Heart left ventricle (tissue), 16 donors: Measurements from ENCODE around the gene TMEM52. TPM values are rescaled to one million over a fixed set of nuclear protein-coding genes. Genes with fewer than 3 reads are reported as not detected.
A peak's percentile ranks its signal among the peaks of the same experiment; 100 is the strongest.

Source experiments
- ATAC-seq, 4 donors: fragments of 200-7000 bp; cut with Tn5 transposase; one replicate each; pipeline ENCODE4 v1.9.1; 2020 to 2022; ENCODE audit warnings: moderate library complexity in 4 of 4, mild to moderate bottlenecking in 3 of 4, moderate number of reproducible peaks in 1 of 4
- DNase-seq, 5 donors: peaks; one replicate each; pipeline ENCODE4 v3.0.0-alpha.2; 2020
- H3K27ac ChIP-seq, 12 donors: fragments of 200-600 bp; sonication (generic) in 4 of 12; one replicate each; pipeline versions ENCODE4 v1.5.0 to v1.8.0; 2016 to 2022; ENCODE audit warnings: mild to moderate bottlenecking in 2 of 12
- H3K27me3 ChIP-seq, 9 donors: fragments of 200-600 bp; sonication (generic) in 2 of 9; one replicate each; pipeline versions ENCODE4 v1.5.1 to v1.8.0; 2016 to 2022; ENCODE audit warnings: mild to moderate bottlenecking in 3 of 9
- H3K36me3 ChIP-seq, 9 donors: fragments of 200-600 bp; sonication (generic) in 2 of 9; one replicate each; pipeline versions ENCODE4 v1.5.0 to v1.8.0; 2018 to 2022; ENCODE audit warnings: mild to moderate bottlenecking in 2 of 9
- H3K4me1 ChIP-seq, 12 donors: fragments of 200-600 bp; sonication (generic) in 4 of 12; one replicate each; pipeline versions ENCODE4 v1.5.0 to v1.8.0; 2016 to 2022; ENCODE audit warnings: mild to moderate bottlenecking in 3 of 12
- H3K4me3 ChIP-seq, 12 donors: fragments of 200-600 bp; sonication (generic) in 4 of 12; one replicate each; pipeline versions ENCODE4 v1.5.0 to v1.8.0; 2017 to 2022; ENCODE audit warnings: mild to moderate bottlenecking in 9 of 12, moderate library complexity in 4 of 12
- H3K9me3 ChIP-seq, 12 donors: fragments of 200-600 bp; sonication (generic) in 4 of 12; one replicate each; pipeline versions ENCODE4 v1.5.0 to v1.8.0; 2016 to 2022; ENCODE audit warnings: mild to moderate bottlenecking in 1 of 12
- POLR2A ChIP-seq, 2 donors: fragments of 450-650 bp; IDR thresholded peaks; one replicate each; pipeline ENCODE4 v1.6.1; 2017; ENCODE audit warnings: antibody characterized with exemption in 2 of 2, mild to moderate bottlenecking in 2 of 2, moderate library complexity in 2 of 2
- WGBS, 4 donors: extraction: QIAGEN DNeasy Blood & Tissue Kit in 2 of 4; methylation state at CpG; one replicate each; pipeline versions ENCODE4 v1.1.5 to v1.1.7; 2013 to 2018; 5-methylcytosine and 5-hydroxymethylcytosine counted together
- intact Hi-C, 10 donors: fragments of 100-400 bp; cut with DNase I; formaldehyde crosslinking; loops; one replicate each; pipeline versions ENCODE4 v1.11.1 to v1.14.2; 2022
- polyA plus RNA-seq, 2 donors: library from polyadenylated mRNA; stranded (reverse); fragments of 200-250 nt; gene quantifications; one replicate each; pipeline ENCODE4 v1.2.3, GENCODE V29; 2013
- total RNA-seq, 9 donors: library from RNA; depleted of rRNA in 2 of 9; stranded (reverse); fragments of >200 nt in 2 of 9; fragmentation: NEBNext Ultra II Directional in 3 of 9; extraction: Animal tissue kit (Norgen Biotek cat#: 25700) in 3 of 9; gene quantifications; one replicate each; pipeline versions ENCODE4 v1.1.0 to v1.2.4, GENCODE V29; 2016 to 2023
- TF ChIP-seq, protein P1 (sequence below), 12 donors: fragments of 200-600 bp; sonication (generic) in 4 of 12; IDR thresholded peaks; one replicate each; pipeline versions ENCODE4 v1.5.0 to v1.8.0; 2018 to 2022; ENCODE audit warnings: antibody characterized with exemption in 12 of 12, mild to moderate bottlenecking in 5 of 12
- donor health status: ischemic (EF 13 %, LVEDD 7.1; RV severe dilation, severe dysfunction).
- donor health status: healthy with polysubstance abuse.
- donor health status: DM: no; HTN: yes; CAD: no.
- donor health status: DM: no; HTN: no; CAD: no.
- donor health status: ischemic (EF 25% LVEDD 6.9; RV normal size, moderate dysfunction).
- donor health status: ischemic (EF 25% LVEDD 5.7; RV mildly dilated, moderate dysfunction).
- donor health status: healthy.
- donor health status: DM: yes; HTN: yes; CAD: no.
- donor health status: ischemic (EF 35%, LVEDD 5.7; RV mildly dilated, moderate dysfunction).
- donor health status: nonischemic (EF 11% LVEDD 7.7; RV severe dilation, severe dysfunction).
- donor health status: DM: yes; HTN: yes; CAD: no.
- donor health status: PGD.
- donor health status: ischemic (EF 29% LVEDD 5.4; RV normal size, mild dysfunction).
- donor health status: nonischemic (EF 23%, LVEDD 6.1; RV moderate dilation, normal function).

Gene TMEM52
- total and polyA plus RNA-seq, 11 donors, result 0.35 to 7.9 (median 1.1) TPM

- peak overlapping the region in 4 of 12 donors; percentile 13 to 29 (median 20) for H3K4me3 ChIP-seq
- H3K9me3 ChIP-seq, result no peaks in the 10 kb centered on the region
Observed at GRCh38 chr1:1895060-1895418, 24.0 kb downstream of the TMEM52 start.

DNA sequence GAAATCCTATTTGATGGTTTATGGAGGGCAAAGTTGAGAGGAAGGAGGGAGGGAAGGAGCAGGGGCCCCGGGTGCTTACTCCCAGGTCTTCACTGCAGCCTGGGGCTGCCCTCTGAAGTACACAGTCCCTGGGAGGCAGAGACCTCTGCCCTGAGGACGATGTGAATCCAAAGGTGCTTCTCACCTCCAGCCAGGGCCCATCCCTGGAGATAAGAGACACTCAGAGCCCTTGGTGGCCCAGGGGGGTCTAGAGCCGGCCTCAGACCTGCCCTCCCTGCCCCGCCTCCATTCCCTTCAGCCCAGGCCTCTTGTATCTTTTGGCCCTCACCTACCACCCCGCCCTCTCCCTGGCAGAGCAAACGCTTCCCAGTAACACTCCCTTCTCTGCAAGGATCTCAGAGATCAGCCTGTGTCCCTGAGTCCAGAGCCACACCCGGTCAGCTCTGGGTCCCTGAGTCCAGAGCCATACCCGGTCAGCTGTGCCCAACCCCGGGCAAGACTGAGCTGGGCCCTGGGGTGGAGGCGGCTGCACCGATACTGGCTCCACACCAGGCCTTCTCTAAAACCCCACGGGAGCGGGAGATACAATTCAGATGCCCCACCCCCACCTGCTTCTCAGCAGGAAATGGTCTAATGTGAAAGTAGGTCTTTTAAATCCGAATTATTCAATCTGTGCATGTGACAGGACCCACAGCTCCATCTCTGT lies 24.6 kb downstream of the TMEM52 start:
- intact Hi-C loops, result loop anchor here in 8 of 10 donors (5.0 to 10.0 kb wide), 5 partner anchors 37 to 120 kb away; partner anchors contain the start of gene NADK (in 3 of the 8)
- peaks cover 0 to 4% (median 0%) of the 10 kb centered on the region in 9 donors for H3K27me3 ChIP-seq
- H3K27ac ChIP-seq, result peak overlapping the region in 9 of 12 donors; percentile 13 to 63 (median 29)
- H3K36me3 ChIP-seq, result no peaks in the 10 kb centered on the region
- DNase-seq (peak in 4 of 5 donors; percentile 28 to 76 (median 62)), ATAC-seq (peak; percentile 12 to 52 (median 34))
- H3K4me3 ChIP-seq, result peak overlapping the region in 6 of 12 donors; percentile 7 to 29 (median 14)
- TF ChIP-seq, protein P1, sequence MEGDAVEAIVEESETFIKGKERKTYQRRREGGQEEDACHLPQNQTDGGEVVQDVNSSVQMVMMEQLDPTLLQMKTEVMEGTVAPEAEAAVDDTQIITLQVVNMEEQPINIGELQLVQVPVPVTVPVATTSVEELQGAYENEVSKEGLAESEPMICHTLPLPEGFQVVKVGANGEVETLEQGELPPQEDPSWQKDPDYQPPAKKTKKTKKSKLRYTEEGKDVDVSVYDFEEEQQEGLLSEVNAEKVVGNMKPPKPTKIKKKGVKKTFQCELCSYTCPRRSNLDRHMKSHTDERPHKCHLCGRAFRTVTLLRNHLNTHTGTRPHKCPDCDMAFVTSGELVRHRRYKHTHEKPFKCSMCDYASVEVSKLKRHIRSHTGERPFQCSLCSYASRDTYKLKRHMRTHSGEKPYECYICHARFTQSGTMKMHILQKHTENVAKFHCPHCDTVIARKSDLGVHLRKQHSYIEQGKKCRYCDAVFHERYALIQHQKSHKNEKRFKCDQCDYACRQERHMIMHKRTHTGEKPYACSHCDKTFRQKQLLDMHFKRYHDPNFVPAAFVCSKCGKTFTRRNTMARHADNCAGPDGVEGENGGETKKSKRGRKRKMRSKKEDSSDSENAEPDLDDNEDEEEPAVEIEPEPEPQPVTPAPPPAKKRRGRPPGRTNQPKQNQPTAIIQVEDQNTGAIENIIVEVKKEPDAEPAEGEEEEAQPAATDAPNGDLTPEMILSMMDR (IDR thresholded peaks at IDR 0.05), result no peak
- TF ChIP-seq POLR2A (IDR thresholded peaks at IDR 0.05), result no peak
- 14 to 21% (median 16%) methylated on average over 13 to 14 of the region's 14 CpGs for WGBS, 4 donors
- H3K4me1 ChIP-seq, result peaks cover 0 to 40% (median 23%) of the 10 kb centered on the region in 12 donors
- no peaks in the 10 kb centered on the region for H3K9me3 ChIP-seq

More at GRCh38 chr1:1895060-1895418, 24.0 kb downstream of the TMEM52 start:
- TF ChIP-seq, protein P1 (IDR thresholded peaks at IDR 0.05), result no peak
- no peak for TF ChIP-seq POLR2A (IDR thresholded peaks at IDR 0.05)
- intact Hi-C loops, result loop anchor here in 4 of 10 donors (5.0 to 10.0 kb wide), 4 partner anchors 50 to 120 kb away; partner anchors contain the start of gene NADK (in 2 of the 4)
- no peaks in the 10 kb centered on the region for H3K36me3 ChIP-seq
- peak overlapping the region in 5 of 12 donors; percentile 26 to 63 (median 45) for H3K27ac ChIP-seq
- no peak for ATAC-seq
- H3K27me3 ChIP-seq, result peaks cover 0 to 4% (median 0%) of the 10 kb centered on the region in 9 donors
- peaks cover 0 to 38% (median 23%) of the 10 kb centered on the region in 12 donors for H3K4me1 ChIP-seq
- DNase-seq, result no peak
- 41 to 52% (median 47%) methylated on average over 10 of the region's 10 CpGs for WGBS, 4 donors

DNA sequence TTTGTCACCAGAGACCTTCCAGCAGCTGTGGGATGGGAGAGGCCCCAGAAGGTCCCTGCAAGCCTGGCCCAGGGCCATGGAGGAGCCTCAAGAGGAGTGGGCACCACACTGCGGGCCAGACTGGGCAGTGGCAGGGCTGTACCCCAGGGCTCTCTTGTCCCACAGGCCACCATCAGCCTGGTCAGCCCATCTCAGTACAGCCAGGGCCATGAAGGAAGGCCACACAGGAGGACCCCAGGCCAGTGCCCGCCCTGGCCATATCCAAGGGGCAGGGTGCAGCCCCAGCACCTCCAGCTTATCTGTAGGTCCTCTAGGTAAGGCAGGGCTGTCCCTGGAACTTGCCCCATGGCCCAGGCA lies 25.1 kb downstream of the TMEM52 start:
- TF ChIP-seq, protein P1 (IDR thresholded peaks at IDR 0.05), result no peak
- TF ChIP-seq POLR2A (IDR thresholded peaks at IDR 0.05), result no peak
- Histone ChIP-seq H3K27ac (peak overlapping the region in 7 of 12 donors; percentile 22 to 63 (median 31)), H3K27me3 (peaks cover 0 to 4% (median 0%) of the 10 kb centered on the region in 9 donors), H3K36me3 (no peaks in the 10 kb centered on the region), H3K4me3 (no peak overlapping the region), H3K9me3 (no peaks in the 10 kb centered on the region), H3K4me1 (peaks cover 0 to 45% (median 28%) of the 10 kb centered on the region in 12 donors)
- ATAC-seq, result no peak
- intact Hi-C loops, result loop anchor here in 8 of 10 donors (1.0 to 10.0 kb wide), 6 partner anchors 13 to 119 kb away; partner anchors contain the start of gene NADK (in 2 of the 8)
- no peak for DNase-seq
- WGBS, 4 donors, result 90 to 96% (median 93%) methylated on average over 2 of the region's 2 CpGs
